HL-60 (cell line): Measurements from ENCODE around the gene CYP1A2.

ENCODE experiments used
- DNase-seq, 2 experiments: peaks; one replicate each; pipeline ENCODE4 v3.0.0-alpha.2; 2010 to 2020; ENCODE audit warnings: low read depth in 1 of 2, low spot score in 1 of 2
- H3K27ac ChIP-seq: fragments of 250-450 bp; sonication (Bioruptor Pico); replicated peaks from 2 replicates; pipeline ENCODE4 v1.5.1; 2020; ENCODE audit warnings: mild to moderate bottlenecking, moderate library complexity
- H3K27me3 ChIP-seq: fragments of 250-450 bp; sonication (Bioruptor Pico); 2 replicates; pipeline ENCODE4 v1.5.1; 2021; ENCODE audit warnings: mild to moderate bottlenecking, moderate library complexity; ENCODE audit not compliant: insufficient read depth, poor library complexity, severe bottlenecking
- H3K4me3 ChIP-seq: replicated peaks from 2 replicates; pipeline ENCODE4 v1.5.1; 2011; ENCODE audit warnings: mild to moderate bottlenecking, control low read depth, low read length; ENCODE audit not compliant: insufficient read depth
- GABPA ChIP-seq: IDR thresholded peaks from 2 replicates; pipeline ENCODE4 v1.6.1; 2012; ENCODE audit warnings: low read depth
- POLR2AphosphoS5 ChIP-seq: IDR thresholded peaks from 2 replicates; pipeline ENCODE4 v1.6.1; 2012; ENCODE audit warnings: low read depth
- SPI1 ChIP-seq: IDR thresholded peaks from 2 replicates; pipeline ENCODE4 v1.6.1; 2012; ENCODE audit warnings: low read depth, mild to moderate bottlenecking, borderline replicate concordance
- TF ChIP-seq, protein P1 (sequence below): IDR thresholded peaks from one replicate; pipeline ENCODE4 v1.5.1; 2011; ENCODE audit warnings: low read length, control low read depth, inconsistent platforms; ENCODE audit not compliant: insufficient read depth
- TF ChIP-seq, protein P2 (sequence below): IDR thresholded peaks from 2 replicates; pipeline ENCODE4 v1.6.1; 2012; ENCODE audit warnings: low read depth; ENCODE audit not compliant: insufficient replicate concordance

CYP1A2 gene

DNA sequence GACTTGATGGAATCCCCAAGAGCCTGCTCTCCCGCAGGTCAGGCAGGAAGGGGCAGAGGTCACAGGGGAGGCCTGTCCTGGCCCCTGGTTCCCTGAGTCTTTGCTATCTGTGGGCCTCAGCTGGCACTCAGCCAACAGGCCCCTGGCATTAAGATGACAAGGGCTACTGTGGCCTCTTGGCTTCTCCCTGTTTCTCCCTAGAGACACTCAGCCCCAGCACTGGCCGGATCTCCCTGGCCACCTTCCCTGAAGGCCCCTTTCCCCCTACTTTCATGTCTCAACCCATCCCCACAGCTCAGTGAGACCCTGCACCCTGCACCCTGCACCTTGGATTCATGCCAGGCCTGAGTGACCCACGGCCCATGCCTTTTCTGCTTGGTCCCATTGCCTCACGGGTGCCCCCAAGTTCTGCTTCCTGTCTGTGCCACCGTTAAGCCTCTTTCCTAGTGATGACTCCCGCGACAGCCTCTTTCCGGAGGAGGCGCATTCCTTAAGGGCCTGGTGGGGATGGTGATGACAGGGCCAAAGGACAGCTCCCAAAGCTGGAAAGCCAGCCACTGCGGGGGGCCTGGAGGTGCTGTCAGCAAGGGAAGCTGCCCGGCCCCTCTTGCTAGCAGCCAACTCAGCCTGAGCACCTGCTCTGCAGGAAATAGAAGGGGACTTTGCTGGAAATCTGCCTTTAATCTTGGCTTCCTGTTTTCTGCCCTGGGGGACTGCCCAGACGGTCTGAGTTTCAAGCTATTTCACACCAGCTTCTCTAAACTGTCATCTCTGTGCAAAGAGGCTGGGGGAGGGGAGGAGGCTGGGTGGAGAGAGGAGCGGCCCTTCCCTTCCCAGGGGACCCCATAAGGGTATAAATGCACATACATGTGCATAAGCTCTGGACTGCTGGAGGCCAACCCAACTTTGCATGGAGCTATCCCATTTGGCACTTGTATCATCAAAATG lies 28.4 kb downstream of the CYP1A2 start:
- H3K4me3 ChIP-seq = no peak overlapping the region
- peak overlapping the region; percentile 91 for H3K27ac ChIP-seq
- peak; percentile 76 to 92 for DNase-seq
- no peaks in the 10 kb centered on the region for H3K27me3 ChIP-seq
- TF ChIP-seq SPI1 (peak; percentile 91), GABPA (peak; percentile 49; the same call in 1 of the 2 replicates), POLR2AphosphoS5 (peak; percentile 39; the same call in 1 of the 2 replicates)
- TF ChIP-seq, protein P1, sequence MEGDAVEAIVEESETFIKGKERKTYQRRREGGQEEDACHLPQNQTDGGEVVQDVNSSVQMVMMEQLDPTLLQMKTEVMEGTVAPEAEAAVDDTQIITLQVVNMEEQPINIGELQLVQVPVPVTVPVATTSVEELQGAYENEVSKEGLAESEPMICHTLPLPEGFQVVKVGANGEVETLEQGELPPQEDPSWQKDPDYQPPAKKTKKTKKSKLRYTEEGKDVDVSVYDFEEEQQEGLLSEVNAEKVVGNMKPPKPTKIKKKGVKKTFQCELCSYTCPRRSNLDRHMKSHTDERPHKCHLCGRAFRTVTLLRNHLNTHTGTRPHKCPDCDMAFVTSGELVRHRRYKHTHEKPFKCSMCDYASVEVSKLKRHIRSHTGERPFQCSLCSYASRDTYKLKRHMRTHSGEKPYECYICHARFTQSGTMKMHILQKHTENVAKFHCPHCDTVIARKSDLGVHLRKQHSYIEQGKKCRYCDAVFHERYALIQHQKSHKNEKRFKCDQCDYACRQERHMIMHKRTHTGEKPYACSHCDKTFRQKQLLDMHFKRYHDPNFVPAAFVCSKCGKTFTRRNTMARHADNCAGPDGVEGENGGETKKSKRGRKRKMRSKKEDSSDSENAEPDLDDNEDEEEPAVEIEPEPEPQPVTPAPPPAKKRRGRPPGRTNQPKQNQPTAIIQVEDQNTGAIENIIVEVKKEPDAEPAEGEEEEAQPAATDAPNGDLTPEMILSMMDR = no peak
- TF ChIP-seq, protein P2, sequence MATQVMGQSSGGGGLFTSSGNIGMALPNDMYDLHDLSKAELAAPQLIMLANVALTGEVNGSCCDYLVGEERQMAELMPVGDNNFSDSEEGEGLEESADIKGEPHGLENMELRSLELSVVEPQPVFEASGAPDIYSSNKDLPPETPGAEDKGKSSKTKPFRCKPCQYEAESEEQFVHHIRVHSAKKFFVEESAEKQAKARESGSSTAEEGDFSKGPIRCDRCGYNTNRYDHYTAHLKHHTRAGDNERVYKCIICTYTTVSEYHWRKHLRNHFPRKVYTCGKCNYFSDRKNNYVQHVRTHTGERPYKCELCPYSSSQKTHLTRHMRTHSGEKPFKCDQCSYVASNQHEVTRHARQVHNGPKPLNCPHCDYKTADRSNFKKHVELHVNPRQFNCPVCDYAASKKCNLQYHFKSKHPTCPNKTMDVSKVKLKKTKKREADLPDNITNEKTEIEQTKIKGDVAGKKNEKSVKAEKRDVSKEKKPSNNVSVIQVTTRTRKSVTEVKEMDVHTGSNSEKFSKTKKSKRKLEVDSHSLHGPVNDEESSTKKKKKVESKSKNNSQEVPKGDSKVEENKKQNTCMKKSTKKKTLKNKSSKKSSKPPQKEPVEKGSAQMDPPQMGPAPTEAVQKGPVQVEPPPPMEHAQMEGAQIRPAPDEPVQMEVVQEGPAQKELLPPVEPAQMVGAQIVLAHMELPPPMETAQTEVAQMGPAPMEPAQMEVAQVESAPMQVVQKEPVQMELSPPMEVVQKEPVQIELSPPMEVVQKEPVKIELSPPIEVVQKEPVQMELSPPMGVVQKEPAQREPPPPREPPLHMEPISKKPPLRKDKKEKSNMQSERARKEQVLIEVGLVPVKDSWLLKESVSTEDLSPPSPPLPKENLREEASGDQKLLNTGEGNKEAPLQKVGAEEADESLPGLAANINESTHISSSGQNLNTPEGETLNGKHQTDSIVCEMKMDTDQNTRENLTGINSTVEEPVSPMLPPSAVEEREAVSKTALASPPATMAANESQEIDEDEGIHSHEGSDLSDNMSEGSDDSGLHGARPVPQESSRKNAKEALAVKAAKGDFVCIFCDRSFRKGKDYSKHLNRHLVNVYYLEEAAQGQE = peak; percentile 17

- Histone ChIP-seq H3K27ac (peak overlapping the region; percentile 91), H3K27me3 (no peaks in the 10 kb centered on the region), H3K4me3 (no peak overlapping the region)
- no peak for DNase-seq
- peak; percentile 27; the same call in 1 of the 2 replicates for TF ChIP-seq SPI1
- TF ChIP-seq, protein P1 = no peak
- no peak for TF ChIP-seq GABPA
- TF ChIP-seq POLR2AphosphoS5 = no peak
- TF ChIP-seq, protein P2 = no peak
Measured at GRCh38 chr15:74777769-74778598, 29.3 kb downstream of the CYP1A2 start.

GRCh38 chr15:74778599-74778970 lies 29.9 kb downstream of the CYP1A2 start:
- H3K27ac ChIP-seq = peak overlapping the region; percentile 91
- no peaks in the 10 kb centered on the region for H3K27me3 ChIP-seq
- no peak for DNase-seq
- TF ChIP-seq POLR2AphosphoS5 (no peak), GABPA (no peak), SPI1 (no peak)
- TF ChIP-seq, protein P1 = no peak
- TF ChIP-seq, protein P2 = no peak
- H3K4me3 ChIP-seq = no peak overlapping the region
